Endothelial cell of umbilical vein (primary cell): ENCODE data around the gene STK10. TPM values are rescaled to one million over a fixed set of nuclear protein-coding genes. Genes with fewer than 3 reads are reported as not detected.

Experiments
- BruUV-seq: library from RNA; stranded (reverse); fragments of 400-500 nt; replicated peaks from 2 replicates; lab custom pipeline; 2021; lab: Mats Ljungman, UMichigan
- CTCF ChIA-PET: fragments of 300-600, 350-600 bp; sonication (Branson Sonifier 250); formaldehyde crosslinking; loops from one replicate; lab custom pipeline; 2021; ENCODE audit warnings: antibody characterized with exemption, inconsistent platforms; lab: Charles Lee
- POLR2A ChIA-PET: fragments of 300-600, 350-600 bp; sonication (Branson Sonifier 250); formaldehyde crosslinking; loops from one replicate; lab custom pipeline; 2021; ENCODE audit warnings: antibody characterized with exemption, inconsistent platforms; lab: Charles Lee
- DNase-seq: peaks from one replicate; pipeline ENCODE4 v3.0.0-alpha.2; 2011; ENCODE audit warnings: low read depth, low spot score
- FAIRE-seq: peaks from 2 replicates; lab custom pipeline; 2011; peaks lifted over from hg19 to GRCh38; lab: Jason Lieb, UNC
- H2AFZ ChIP-seq: 2 replicates; pipeline ENCODE4 v1.6.0; 2012; ENCODE audit warnings: low read depth, low read length, control low read depth, inconsistent platforms
- H3K27ac ChIP-seq: 2 replicates; pipeline ENCODE4 v1.5.1; 2011; ENCODE audit warnings: low read depth, mild to moderate bottlenecking, control low read depth, low read length, moderate library complexity; ENCODE audit not compliant: insufficient read depth
- H3K27me3 ChIP-seq, 2 experiments: 2 replicates each; pipeline versions ENCODE4 v1.6.0 to v1.6.1; 2011; ENCODE audit warnings: low read length in 2 of 2, mixed read lengths in 1 of 2; ENCODE audit not compliant: control insufficient read depth in 2 of 2, insufficient read depth in 2 of 2
- H3K36me3 ChIP-seq, 2 experiments: 2 replicates in 1 of 2; 3 replicates in 1 of 2; pipeline ENCODE4 v1.5.1; 2011; ENCODE audit warnings: low read length in 2 of 2, mild to moderate bottlenecking in 1 of 2, moderate library complexity in 1 of 2; ENCODE audit not compliant: control insufficient read depth in 2 of 2, insufficient read depth in 2 of 2; ENCODE audit errors: extremely low read depth in 1 of 2
- H3K4me1 ChIP-seq: 3 replicates; pipeline ENCODE4 v1.5.1; 2011; ENCODE audit warnings: mild to moderate bottlenecking, low read length; ENCODE audit not compliant: control insufficient read depth, insufficient read depth; ENCODE audit errors: extremely low read depth
- H3K4me2 ChIP-seq: 2 replicates; pipeline ENCODE4 v1.6.1; 2011; ENCODE audit warnings: low read length, control low read depth, mixed read lengths; ENCODE audit not compliant: insufficient read depth
- H3K4me3 ChIP-seq, 3 experiments: fragments of 200-600 bp in 1 of 3; sonication (generic), shearing (Covaris generic) in 1 of 3; replicated peaks in 1 of 3; 2 replicates each; pipeline ENCODE4 v1.5.1; 2011 to 2016; ENCODE audit warnings: control low read depth in 3 of 3, low read length in 3 of 3, mild to moderate bottlenecking in 2 of 3, inconsistent platforms in 1 of 3, low read depth in 1 of 3, moderate library complexity in 1 of 3; ENCODE audit not compliant: insufficient read depth in 1 of 3
- H3K79me2 ChIP-seq: 2 replicates; pipeline ENCODE4 v1.6.0; 2012; ENCODE audit warnings: low read length, inconsistent platforms; ENCODE audit not compliant: control insufficient read depth, insufficient read depth
- H3K9ac ChIP-seq: replicated peaks from 2 replicates; pipeline ENCODE3; 2011; ENCODE audit warnings: low read length, control low read depth; ENCODE audit not compliant: insufficient read depth; ENCODE audit errors: extremely low read depth
- H3K9me1 ChIP-seq: replicated peaks from 3 replicates; pipeline ENCODE4 v1.6.0; 2011; ENCODE audit warnings: mild to moderate bottlenecking, low read length; ENCODE audit not compliant: control insufficient read depth, insufficient read depth; ENCODE audit errors: extremely low read depth
- H3K9me3 ChIP-seq: replicated peaks from 2 replicates; pipeline ENCODE4 v1.5.1; 2012; ENCODE audit warnings: low read length, inconsistent platforms; ENCODE audit not compliant: control insufficient read depth, insufficient read depth
- H4K20me1 ChIP-seq: replicated peaks from 2 replicates; pipeline ENCODE3; 2011; ENCODE audit warnings: mild to moderate bottlenecking, low read length; ENCODE audit not compliant: control insufficient read depth, insufficient read depth; ENCODE audit errors: extremely low read depth
- CTCF ChIP-seq, 2 donors: IDR thresholded peaks; 1 replicate in 1 of 2; 2 replicates in 1 of 2; pipeline ENCODE4 v1.5.1; 2011; ENCODE audit warnings: low read length in 2 of 2, mild to moderate bottlenecking in 2 of 2, moderate library complexity in 2 of 2, control low read depth in 1 of 2, inconsistent platforms in 1 of 2, low read depth in 1 of 2; ENCODE audit not compliant: insufficient read depth in 1 of 2; ENCODE audit errors: extremely low read depth in 1 of 2
- MAX ChIP-seq: IDR thresholded peaks from 2 replicates; pipeline ENCODE4 v1.6.1; 2011; ENCODE audit not compliant: insufficient read depth, insufficient read length
- POLR2AphosphoS5 ChIP-seq: IDR thresholded peaks from 2 replicates; pipeline ENCODE4 v1.6.1; 2012; ENCODE audit warnings: low read depth, mild to moderate bottlenecking, control low read depth, low read length, moderate library complexity; ENCODE audit not compliant: insufficient read depth
- dilution Hi-C: fragments of 300-500 bp; cut with MboI; formaldehyde crosslinking; loops from one replicate; pipeline ENCODE4 v1.15.0; 2019; ENCODE audit warnings: low sequenced_read_pairs; ENCODE audit not compliant: extremely low pct_ligation_motif_present
- intact Hi-C: fragments of 100-400 bp; cut with micrococcal nuclease; formaldehyde crosslinking; loops from one replicate; pipeline ENCODE4 v1.10.0; 2022
- polyA plus RNA-seq, 4 experiments: library from polyadenylated mRNA; depleted of rRNA in 3 of 4; stranded (reverse) in 3 of 4; unstranded in 1 of 4; fragments of >200 nt; gene quantifications; 2 replicates each; pipeline versions ENCODE4 v1.2.1 to v1.2.3, GENCODE V29; 2011 to 2012; ENCODE audit warnings: missing spikeins in 1 of 4
- total RNA-seq: library from RNA; stranded (reverse); gene quantifications from 2 replicates; pipeline ENCODE4 v1.2.3, GENCODE V29; 2021

The STK10 gene
- total and polyA plus RNA-seq, 2 donors (not counting 3 experiments of a cell fraction or from before 2014, with no cell fraction given) = 16.9 to 47.2 TPM

- Histone ChIP-seq H3K27ac (no peak overlapping the region), H3K4me2 (no peak overlapping the region), H4K20me1 (no peaks in the 10 kb centered on the region), H3K79me2 (no peaks in the 10 kb centered on the region), H3K36me3 (peaks cover 0 to 3% of the 10 kb centered on the region in 2 experiments), H3K9me1 (no peaks in the 10 kb centered on the region), H3K9ac (no peak overlapping the region), H3K4me1 (peaks cover 34% of the 10 kb centered on the region), H2AFZ (no peak overlapping the region), H3K4me3 (no peak overlapping the region), H3K9me3 (no peaks in the 10 kb centered on the region), H3K27me3 (no peaks in the 10 kb centered on the region)
- dilution Hi-C loops (no loop called here), intact Hi-C loops (loop anchor here (1.0 kb wide), 2 partner anchors 82 to 187 kb away; partner anchors contain the start of gene STK10)
- BruUV-seq = no TSS peak
- POLR2A ChIA-PET = interaction anchor here (1.1 kb wide), 1 partner anchor 81 kb away, joined by 4 read pairs; the partner anchor contains the start of gene STK10
- DNase-seq (peak; percentile 46), FAIRE-seq (peak; percentile 93)
- CTCF ChIA-PET = interaction anchor here (0.7 to 7.0 kb wide), 14 partner anchors 11 to 195 kb away, joined by 3 to 142 read pairs (median 4); partner anchors contain the start of genes FBXW11, STK10 and UBTD2
- TF ChIP-seq CTCF (IDR thresholded peaks at IDR 0.05; ENCODE audit: extremely low read depth in 1 of 2, insufficient read depth in 1 of 2, low read depth in 1 of 2, low read length in 2 of 2) (peak; percentile 78 to 97), MAX (no peak), POLR2AphosphoS5 (no peak)
Observed at GRCh38 chr5:172106511-172107356, 81.3 kb downstream of the STK10 start.
